Measurements from ENCODE around the gene KSR1.

Gene KSR1

DNA sequence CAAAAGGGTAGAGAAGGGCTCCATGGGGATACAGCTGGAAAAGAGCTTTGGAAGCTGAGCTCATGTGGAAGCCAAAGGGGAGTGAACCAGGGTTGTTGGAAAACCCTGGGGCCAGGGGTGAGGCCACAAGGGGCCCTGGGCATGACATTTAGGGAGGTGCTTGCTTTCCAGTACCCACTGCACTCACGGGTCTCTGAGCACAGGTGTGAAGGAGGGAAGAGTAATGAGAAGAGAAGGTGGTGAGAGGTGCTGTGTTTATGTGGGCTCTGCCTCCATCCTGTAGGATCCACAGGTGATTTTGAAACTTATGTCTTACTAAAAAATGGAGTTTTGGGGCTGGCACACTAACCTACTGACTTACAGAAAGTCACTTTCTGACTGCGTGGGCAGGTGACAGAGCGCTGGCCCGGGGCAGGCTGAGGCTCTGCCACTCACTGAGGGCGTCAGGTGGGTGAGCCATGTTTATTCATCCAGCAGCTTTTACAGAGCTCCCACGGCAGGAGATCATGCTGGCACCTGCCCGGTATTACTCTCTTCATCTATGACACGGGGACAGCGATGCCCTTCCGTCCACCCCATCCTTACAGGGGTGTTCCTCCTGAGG, 18.9 kb downstream of the KSR1 start:
- DNase-seq, result peak; percentile 60

DNA sequence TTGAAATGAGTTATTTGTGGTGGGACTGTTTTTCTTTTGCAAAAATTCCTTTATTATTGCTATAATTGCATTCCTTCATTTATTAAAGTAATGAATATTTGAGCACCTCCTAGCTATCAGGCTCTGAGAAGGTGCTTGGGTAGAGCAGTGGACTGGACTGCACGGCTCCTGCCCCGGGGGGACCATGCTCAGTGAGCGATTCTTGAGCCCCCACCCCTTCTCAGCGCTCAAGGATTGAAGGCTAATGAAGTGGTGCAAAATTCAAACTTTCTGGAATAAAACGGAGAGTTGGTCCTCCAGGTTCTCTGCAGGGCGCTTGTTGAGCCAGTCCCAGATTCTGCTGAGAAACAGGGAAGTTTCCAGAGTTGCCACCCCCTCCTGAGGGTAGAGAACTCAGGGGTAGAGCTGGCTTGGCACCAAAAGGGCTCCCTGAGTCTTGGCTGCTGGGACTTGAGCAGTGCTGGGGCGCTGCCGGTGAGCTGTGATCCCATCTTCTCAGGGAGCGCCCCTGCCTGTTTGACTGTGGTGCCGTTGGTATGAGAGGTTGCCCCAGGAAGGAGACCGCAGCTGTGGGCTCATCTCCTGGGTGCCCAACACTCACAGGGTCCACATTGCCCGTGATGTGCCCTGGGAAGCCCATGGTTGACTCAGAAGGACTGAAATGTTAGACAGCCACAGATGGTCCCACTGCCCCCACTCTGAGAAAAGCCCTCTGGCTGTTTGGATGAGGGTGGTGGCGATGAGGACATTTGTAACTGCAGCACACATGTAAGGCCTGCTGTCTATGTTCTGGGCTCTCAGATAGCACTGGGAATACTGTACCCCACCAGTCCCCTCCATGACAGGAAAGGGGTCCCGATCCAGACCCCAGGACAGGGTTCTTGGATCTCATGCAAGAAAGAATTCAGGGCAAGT, 20.0 kb downstream of the KSR1 start:
- DNase-seq, result no peak

DNA sequence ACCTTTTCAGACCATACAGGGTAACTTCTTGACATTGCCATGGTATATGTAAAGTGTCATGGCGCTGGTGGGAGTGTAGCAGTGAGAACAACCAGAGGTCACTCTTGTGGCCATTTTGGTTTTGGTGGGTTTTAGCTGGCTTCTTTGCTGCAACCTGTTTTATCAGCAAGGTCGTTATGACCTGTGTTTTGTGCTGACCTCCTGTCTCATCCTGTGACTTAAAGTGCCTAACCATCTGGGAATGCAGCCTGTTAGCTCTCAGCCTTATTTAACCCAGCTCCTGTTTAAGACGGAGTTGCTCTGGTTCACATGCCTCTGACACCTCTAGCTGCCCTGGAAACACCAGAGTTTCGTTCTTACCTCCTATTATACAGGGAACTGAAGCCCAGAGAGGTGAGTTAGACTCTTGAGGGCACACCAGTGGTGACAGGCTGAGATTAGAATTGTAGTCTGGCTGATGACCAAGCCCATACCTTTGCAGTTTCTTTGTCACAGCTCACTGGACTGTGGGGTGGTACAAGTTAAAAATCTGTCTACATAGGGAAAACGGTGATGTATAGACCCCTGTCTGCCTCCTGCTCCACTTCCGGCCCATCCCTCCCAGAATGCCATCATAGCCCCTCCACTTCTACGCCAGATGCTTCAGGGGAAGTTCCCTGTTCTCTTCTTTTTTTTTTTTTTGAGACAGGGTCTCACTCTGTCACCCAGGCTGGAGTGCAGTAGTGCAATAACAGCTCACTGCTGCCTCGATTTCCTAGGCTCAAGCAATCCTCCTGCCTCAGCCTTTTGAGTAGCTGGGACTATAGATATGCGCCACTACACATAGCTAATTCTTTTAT, 21.0 kb downstream of the KSR1 start:
- DNase-seq, result no peak

DNA sequence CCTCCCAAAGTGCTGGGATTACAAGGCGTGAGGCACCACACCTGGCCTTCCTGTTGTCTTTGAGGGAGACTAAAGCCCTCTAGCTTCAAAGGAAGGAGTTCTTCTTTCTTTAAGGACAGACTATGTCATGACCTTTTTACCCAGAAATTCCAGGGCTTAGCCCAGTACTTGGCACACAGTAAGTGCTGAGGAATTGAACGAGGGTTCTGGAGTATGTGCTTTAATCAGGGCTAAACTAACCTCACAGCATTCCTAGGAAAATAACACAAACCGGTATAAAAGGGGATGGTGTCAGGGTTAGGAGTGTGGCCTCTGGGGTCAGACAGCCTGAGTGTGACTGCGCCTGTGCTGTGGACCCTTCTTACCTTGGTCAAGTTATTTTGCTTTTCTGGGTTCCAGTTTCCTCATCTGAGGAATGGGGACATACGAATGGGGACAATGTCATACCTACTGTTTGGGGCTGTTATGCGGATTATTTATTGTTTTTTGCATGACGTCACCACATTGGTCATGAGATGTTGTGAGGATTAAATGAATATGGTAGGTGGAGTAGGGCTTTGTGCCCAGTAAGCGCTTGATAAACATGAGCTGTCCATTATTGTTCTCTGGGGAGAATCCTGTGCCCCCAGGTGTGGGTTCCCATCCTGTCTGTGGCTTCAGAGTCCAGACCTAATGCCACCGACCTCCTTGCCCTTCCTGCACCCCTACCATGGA, 21.9 kb downstream of the KSR1 start:
- no peak for DNase-seq

DNA sequence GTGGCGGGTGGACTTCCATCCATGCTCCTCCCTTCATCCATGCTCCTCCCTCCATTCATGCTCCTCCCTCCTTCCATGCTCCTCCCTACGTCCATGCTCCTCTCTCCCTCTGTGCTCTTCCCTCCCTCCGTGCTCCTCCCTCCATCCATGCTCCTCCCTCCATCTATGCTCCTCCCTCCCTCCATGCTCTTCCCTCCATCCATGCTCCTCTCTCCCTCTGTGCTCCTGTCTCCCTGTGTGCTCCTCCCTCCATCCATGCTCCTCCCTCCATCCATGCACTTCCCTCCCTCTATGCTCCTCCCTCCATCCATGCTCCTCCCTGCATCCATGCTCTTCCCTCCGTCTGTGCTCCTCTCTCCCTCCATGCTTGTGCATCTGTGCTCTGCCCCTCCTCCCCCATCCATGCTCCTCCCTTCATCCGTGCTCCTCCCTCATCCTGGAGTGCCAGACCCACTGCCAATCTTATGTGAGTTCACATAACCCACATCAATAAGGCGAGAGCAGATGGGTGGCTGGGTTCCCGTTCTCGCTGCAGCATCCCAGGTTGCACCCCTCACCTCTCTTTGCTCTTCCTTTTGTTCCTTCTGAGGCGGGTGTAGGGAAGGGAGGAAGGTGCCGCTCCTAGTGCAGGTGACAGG, 22.8 kb downstream of the KSR1 start:
- no peak for DNase-seq

GRCh38 chr17:27479838-27480237, 23.6 kb downstream of the KSR1 start:
- no peak for DNase-seq

DNA sequence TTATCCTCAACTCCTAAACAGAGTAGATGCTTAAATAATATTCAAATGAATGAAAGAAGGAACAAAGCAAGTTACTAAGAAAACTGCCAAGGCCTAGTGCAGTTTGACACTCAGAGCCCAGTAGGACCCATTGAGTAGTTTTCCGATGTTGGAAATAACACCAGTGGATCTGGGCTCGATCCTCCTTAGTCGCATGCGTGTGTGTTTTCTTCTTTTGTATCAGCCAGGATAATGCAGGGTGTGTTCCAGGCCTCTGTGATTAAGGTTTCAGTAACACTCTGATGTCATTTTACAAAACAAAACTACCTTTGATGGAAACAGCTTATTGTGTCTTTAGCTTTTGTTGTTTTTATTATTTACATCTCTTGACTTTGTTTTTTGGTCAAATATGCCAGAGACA, 24.5 kb downstream of the KSR1 start:
- DNase-seq, result no peak

DNA sequence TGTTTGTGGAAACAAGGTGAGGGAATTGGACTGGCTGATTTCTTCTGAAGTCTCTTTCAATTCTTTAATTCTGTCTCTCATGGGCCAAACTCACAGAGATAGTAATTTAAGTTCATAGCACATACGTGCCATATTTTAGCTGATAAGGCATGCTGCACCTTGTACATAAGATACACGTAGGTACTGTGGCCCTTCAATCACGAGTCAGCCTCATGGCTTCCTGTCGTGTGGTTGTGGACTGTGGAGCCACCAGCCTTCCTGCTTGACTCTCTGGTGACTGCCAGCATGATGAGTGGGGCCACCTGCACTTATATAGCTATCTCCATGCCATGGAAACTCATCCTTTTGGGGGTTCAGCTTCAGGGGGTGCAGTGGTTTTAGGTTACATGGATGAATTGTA, 25.1 kb downstream of the KSR1 start:
- DNase-seq, result no peak

DNA sequence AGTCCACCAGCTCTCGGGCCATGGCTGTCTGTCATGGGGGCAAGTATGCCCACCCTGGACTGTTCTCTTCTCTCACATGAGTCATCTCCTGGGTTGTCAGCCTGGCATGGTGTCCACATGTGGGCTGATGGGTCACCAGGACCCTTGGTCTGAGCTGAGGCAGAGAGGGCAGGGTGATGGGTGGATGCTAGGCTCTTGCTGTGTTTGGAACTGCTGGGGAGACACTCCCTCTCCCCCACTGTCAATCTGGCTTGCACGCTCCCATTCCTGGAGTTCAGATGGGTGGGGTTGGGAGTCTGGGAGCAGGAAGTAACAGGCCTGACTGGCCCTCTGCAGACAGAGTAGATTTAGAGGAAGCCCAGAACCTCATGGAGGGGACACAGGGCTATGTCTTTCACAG, 28.9 kb downstream of the KSR1 start:
- no peak for DNase-seq

GRCh38 chr17:27485716-27486495, 29.7 kb downstream of the KSR1 start:
- no peak for DNase-seq

DNA sequence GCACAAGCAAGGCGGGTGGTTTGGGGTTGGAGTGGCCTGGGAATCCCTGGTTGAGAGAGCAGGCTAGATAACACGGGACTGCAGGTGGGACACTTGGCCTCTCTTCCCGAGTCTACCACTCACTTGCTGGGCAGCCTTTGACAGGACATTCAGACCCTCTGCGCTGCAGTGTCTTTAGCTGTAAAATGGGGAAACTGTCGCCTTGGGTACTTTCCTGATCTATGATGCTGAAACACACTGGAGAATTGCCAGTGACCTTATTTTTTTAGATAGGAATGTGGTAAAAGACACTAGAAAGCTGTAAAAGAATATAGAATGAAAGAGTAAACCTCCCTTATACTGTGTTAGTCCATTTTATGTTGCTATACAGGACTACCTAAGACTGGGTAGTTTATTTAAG, 30.5 kb downstream of the KSR1 start:
- no peak for DNase-seq

DNA sequence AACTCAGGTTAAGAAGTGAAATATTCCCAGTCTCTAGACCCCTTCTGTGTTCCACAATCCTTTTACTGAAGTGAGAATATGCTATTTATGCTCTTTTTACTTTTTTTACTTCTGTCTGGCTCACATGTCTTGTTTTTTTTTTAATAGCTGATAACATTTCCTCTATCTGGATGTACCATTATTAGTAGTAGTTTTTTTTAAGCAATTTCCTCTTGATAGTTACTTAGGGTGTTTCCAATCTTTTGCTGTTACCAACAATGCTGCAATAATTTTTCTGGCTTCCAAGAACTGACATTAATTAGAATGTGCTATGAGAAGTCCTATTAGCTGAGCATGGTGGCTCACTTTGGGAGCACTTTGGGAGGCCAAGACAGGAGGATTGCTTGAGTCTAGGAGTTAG, 32.0 kb downstream of the KSR1 start:
- no peak for DNase-seq

DNA sequence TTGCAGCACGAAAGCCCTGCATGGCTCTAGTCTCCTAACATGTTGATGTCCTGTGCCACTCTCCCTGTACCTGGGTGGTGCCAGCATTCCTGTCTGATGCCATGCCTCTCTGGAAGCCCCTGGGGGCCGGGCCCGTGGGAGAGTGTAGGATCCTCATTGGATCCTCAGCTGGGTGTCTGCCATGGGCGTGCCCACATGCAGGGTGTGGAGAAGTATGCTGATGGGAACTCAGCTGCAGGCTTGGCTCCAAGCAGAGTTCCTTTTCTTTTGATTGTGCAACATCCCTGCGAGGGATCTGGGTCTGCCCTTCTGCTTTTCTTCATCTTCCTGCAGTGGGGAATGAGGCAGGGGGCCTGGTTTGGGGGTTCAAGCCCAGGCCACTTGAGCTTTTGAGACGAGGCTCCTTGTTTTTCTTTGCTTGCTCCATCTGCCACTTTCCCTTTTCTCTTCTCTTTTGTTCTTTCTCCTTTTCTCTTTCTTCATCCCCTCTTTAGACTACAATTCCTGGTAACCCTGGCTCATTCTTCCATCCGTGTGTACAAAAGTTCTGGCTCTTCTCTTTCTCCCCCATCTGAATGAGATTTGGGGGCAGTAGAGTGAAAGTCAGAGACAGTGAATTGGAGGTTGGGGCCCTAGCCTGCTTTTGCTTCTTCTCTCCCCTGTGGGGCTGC, 32.9 kb downstream of the KSR1 start:
- no peak for DNase-seq

DNA sequence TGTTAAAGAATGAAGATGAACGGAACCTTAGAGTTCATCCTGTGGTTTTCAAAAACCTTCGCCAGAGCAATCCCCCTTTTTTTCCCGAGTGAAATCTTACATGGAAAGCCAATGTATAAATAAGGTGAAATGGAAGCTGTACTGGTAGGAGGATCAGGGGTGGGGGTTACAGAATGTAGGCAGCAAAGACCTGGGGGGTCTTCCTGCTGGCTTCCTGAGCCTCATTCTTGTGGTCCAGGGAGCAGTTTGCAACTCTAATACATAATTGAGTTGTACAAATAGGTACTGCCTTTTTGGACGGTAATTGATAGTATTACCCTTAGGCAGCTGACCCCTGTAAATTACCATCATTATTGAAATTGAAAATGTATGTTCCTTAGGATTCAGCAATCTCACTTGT, 34.1 kb downstream of the KSR1 start:
- no peak for DNase-seq

GRCh38 chr17:27491713-27492190, 35.5 kb downstream of the KSR1 start:
- no peak for DNase-seq

- no peak for DNase-seq
Measured at GRCh38 chr17:27492470-27492869, 36.2 kb downstream of the KSR1 start.

GRCh38 chr17:27493088-27493487, 36.8 kb downstream of the KSR1 start:
- no peak for DNase-seq

GRCh38 chr17:27494192-27495091, 38.2 kb downstream of the KSR1 start:
- no peak for DNase-seq

GRCh38 chr17:27495460-27495859, 39.2 kb downstream of the KSR1 start:
- DNase-seq, result no peak

DNA sequence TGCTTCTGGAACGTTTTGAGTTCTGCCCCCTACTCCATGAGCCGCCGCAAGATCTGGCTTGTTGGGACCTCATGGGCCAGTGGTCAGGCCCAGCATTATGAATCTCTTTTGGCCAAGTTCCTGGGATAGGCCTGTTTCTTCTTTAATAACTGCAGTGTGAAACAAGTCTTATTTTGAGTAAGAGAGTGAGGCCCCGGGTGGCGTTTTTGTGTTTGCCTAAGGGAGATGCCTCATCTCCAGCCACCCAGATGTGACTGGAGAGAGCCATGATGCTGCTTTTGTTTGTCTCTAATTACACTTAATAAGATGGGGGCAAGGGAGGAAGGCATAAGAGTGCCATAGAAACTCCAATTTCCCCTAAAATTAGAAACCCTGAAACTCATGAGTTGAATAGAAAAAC, 39.8 kb downstream of the KSR1 start:
- DNase-seq, result no peak

Measured in activated naive CD4-positive, alpha-beta T cell treated with anti-CD3 and anti-CD28 coated beads, Interleukin-2, amount 50 U/mL, for 16 hours (primary cell).